Caco-2 (cell line): ENCODE data around the gene SERGEF. TPM values are rescaled to one million over a fixed set of nuclear protein-coding genes. Genes with fewer than 3 reads are reported as not detected.

Source experiments
- BruUV-seq: library from RNA; stranded (reverse); fragments of 400-500 nt; replicated peaks from 2 replicates; lab custom pipeline; 2021; lab: Mats Ljungman, UMichigan
- CTCF ChIA-PET: fragments of 300-600 bp; sonication (Branson Sonifier 250); formaldehyde crosslinking; loops from one replicate; lab custom pipeline; 2022; ENCODE audit warnings: antibody characterized with exemption; lab: Charles Lee
- POLR2A ChIA-PET: fragments of 300-600 bp; sonication (Branson Sonifier 250); formaldehyde crosslinking; loops from one replicate; lab custom pipeline; 2022; ENCODE audit warnings: antibody characterized with exemption; lab: Charles Lee
- DNase-seq, 2 experiments: peaks; one replicate each; pipeline versions ENCODE4 v3.0.0 to v3.0.0-alpha.2; 2020 to 2022
- H3K27me3 ChIP-seq: replicated peaks from 2 replicates; pipeline ENCODE4 v1.6.0; 2011; ENCODE audit warnings: low read length; ENCODE audit not compliant: control insufficient read depth, insufficient read depth
- H3K36me3 ChIP-seq: 2 replicates; pipeline ENCODE4 v1.5.1; 2011; ENCODE audit warnings: low read length; ENCODE audit not compliant: control insufficient read depth, insufficient read depth
- H3K4me1 ChIP-seq: fragments of 250-450 bp; sonication (Bioruptor Pico); 2 replicates; pipeline ENCODE4 v1.5.1; 2020; ENCODE audit warnings: mild to moderate bottlenecking
- H3K4me3 ChIP-seq: 2 replicates; pipeline ENCODE4 v1.5.1; 2011; ENCODE audit warnings: low read depth, mild to moderate bottlenecking, control low read depth, low read length
- H3K9me3 ChIP-seq: fragments of 250-450 bp; sonication (Bioruptor Pico); 2 replicates; pipeline ENCODE4 v1.5.1; 2020; ENCODE audit warnings: mild to moderate bottlenecking, moderate library complexity
- H3K27ac Mint-ChIP-seq: one replicate; pipeline ENCODE4 v1.8.0; 2022; ENCODE audit warnings: mixed read lengths; ENCODE audit not compliant: unreplicated experiment
- H3K27me3 Mint-ChIP-seq: one replicate; pipeline ENCODE4 v1.8.0; 2022; ENCODE audit warnings: mixed read lengths; ENCODE audit not compliant: insufficient read depth, unreplicated experiment
- H3K36me3 Mint-ChIP-seq: one replicate; pipeline ENCODE4 v1.8.0; 2022; ENCODE audit warnings: mild to moderate bottlenecking, mixed read lengths; ENCODE audit not compliant: insufficient read depth, unreplicated experiment
- H3K4me1 Mint-ChIP-seq: one replicate; pipeline ENCODE4 v1.8.0; 2022; ENCODE audit warnings: low read depth, mixed read lengths; ENCODE audit not compliant: unreplicated experiment
- H3K4me3 Mint-ChIP-seq: one replicate; pipeline ENCODE4 v1.8.0; 2022; ENCODE audit warnings: mild to moderate bottlenecking, moderate library complexity, mixed read lengths; ENCODE audit not compliant: unreplicated experiment
- H3K9me3 Mint-ChIP-seq: one replicate; pipeline ENCODE4 v1.8.0; 2022; ENCODE audit warnings: mixed read lengths; ENCODE audit not compliant: unreplicated experiment
- CTCF ChIP-seq, 2 experiments: fragments of 200-600 bp in 1 of 2; IDR thresholded peaks; 1 replicate in 1 of 2; 2 replicates in 1 of 2; pipeline versions ENCODE4 v1.5.1 to v1.8.0; 2011 to 2022; ENCODE audit warnings: antibody characterized with exemption in 1 of 2, control low read depth in 1 of 2, inconsistent platforms in 1 of 2, low read depth in 1 of 2, low read length in 1 of 2, mild to moderate bottlenecking in 1 of 2, moderate library complexity in 1 of 2; ENCODE audit not compliant: insufficient read depth in 1 of 2, severe bottlenecking in 1 of 2, unreplicated experiment in 1 of 2
- intact Hi-C: fragments of 100-400 bp; cut with micrococcal nuclease; formaldehyde crosslinking; loops from one replicate; pipeline ENCODE4 v1.10.0; 2022; ENCODE audit not compliant: unreplicated experiment
- total RNA-seq: library from RNA; stranded (reverse); gene quantifications from 2 replicates; pipeline ENCODE4 v1.2.3, GENCODE V29; 2022

Gene SERGEF
- total RNA-seq, 1 experiment from 2014 or later = 17.5 TPM

- Histone ChIP-seq H3K9me3 (0 out of 2 replicates have a peak, but pooled peaks cover 2% of the 10 kb centered on the region), H3K4me1 (0 out of 2 replicates have a peak, but pooled peaks cover 6% of the 10 kb centered on the region), H3K4me3 (no peak overlapping the region), H3K36me3 (no peaks in the 10 kb centered on the region), H3K27me3 (peaks cover 3% of the 10 kb centered on the region)
- Mint-ChIP-seq H3K4me1 (peaks cover 4% of the 10 kb centered on the region), H3K36me3 (no peaks in the 10 kb centered on the region), H3K27me3 (peaks cover 14% of the 10 kb centered on the region), H3K4me3 (no peak overlapping the region), H3K27ac (no peak overlapping the region), H3K9me3 (no peaks in the 10 kb centered on the region)
- POLR2A ChIA-PET = no interaction called here
- TF ChIP-seq CTCF (IDR thresholded peaks at IDR 0.05; ENCODE audit: insufficient read depth in 1 of 2, low read depth in 1 of 2, low read length in 1 of 2, severe bottlenecking in 1 of 2, unreplicated experiment in 1 of 2) = no peak
- DNase-seq = no peak
- CTCF ChIA-PET = no interaction called here
- BruUV-seq = no TSS peak
- intact Hi-C loops = no loop called here
These were observed 9.6 kb upstream of the SERGEF start for GRCh38 chr11:18022419-18022818.

- Histone ChIP-seq H3K4me3 (no peak overlapping the region), H3K27me3 (peaks cover 2% of the 10 kb centered on the region), H3K4me1 (0 out of 2 replicates have a peak, but pooled peaks cover 6% of the 10 kb centered on the region), H3K36me3 (no peaks in the 10 kb centered on the region), H3K9me3 (0 out of 2 replicates have a peak, but pooled peaks cover 2% of the 10 kb centered on the region)
- Mint-ChIP-seq H3K9me3 (no peaks in the 10 kb centered on the region), H3K36me3 (no peaks in the 10 kb centered on the region), H3K27me3 (peaks cover 12% of the 10 kb centered on the region), H3K4me3 (no peak overlapping the region), H3K4me1 (peaks cover 4% of the 10 kb centered on the region), H3K27ac (no peak overlapping the region)
- TF ChIP-seq CTCF (IDR thresholded peaks at IDR 0.05; ENCODE audit: insufficient read depth in 1 of 2, low read depth in 1 of 2, low read length in 1 of 2, severe bottlenecking in 1 of 2, unreplicated experiment in 1 of 2) = no peak
- ChIA-PET CTCF (no interaction called here), POLR2A (no interaction called here)
- no peak for DNase-seq
- no TSS peak for BruUV-seq
- intact Hi-C loops = no loop called here
These were observed 6.8 kb upstream of the SERGEF start for GRCh38 chr11:18019650-18020049.

- no peak overlapping the region for H3K4me3 Mint-ChIP-seq
- H3K27me3 Mint-ChIP-seq = peaks cover 10% of the 10 kb centered on the region
- no peaks in the 10 kb centered on the region; the same call in 1 of the 2 replicates for H3K27me3 ChIP-seq
- no peak overlapping the region for H3K27ac Mint-ChIP-seq
- ChIA-PET POLR2A (no interaction called here), CTCF (no interaction called here)
- BruUV-seq = no TSS peak
- TF ChIP-seq CTCF (IDR thresholded peaks at IDR 0.05; ENCODE audit: insufficient read depth in 1 of 2, low read depth in 1 of 2, low read length in 1 of 2, severe bottlenecking in 1 of 2, unreplicated experiment in 1 of 2) = peak in 1 of 2 experiments; percentile 5
- DNase-seq = no peak
- peaks cover 17% of the 10 kb centered on the region for H3K4me1 Mint-ChIP-seq
- H3K4me1 ChIP-seq = 0 out of 2 replicates have a peak, but pooled peaks cover 9% of the 10 kb centered on the region
- H3K9me3 ChIP-seq = 0 out of 2 replicates have a peak, but pooled peaks cover 2% of the 10 kb centered on the region
- intact Hi-C loops = no loop called here
- H3K9me3 Mint-ChIP-seq = no peaks in the 10 kb centered on the region
- H3K36me3 Mint-ChIP-seq = peaks cover 5% of the 10 kb centered on the region
- H3K36me3 ChIP-seq = no peaks in the 10 kb centered on the region
- no peak overlapping the region for H3K4me3 ChIP-seq
These were observed 3.9 kb upstream of the SERGEF start for GRCh38 chr11:18016789-18017188.
